T-helper 2 cell treated with Interferon-gamma antibody and Interleukin-4, amounts not matched to agents 100 ng/mL and 5 ng/mL, for 36 hours (primary cell): ENCODE results near the gene CUTA. TPM values are rescaled to one million over a fixed set of nuclear protein-coding genes. Genes with fewer than 3 reads are reported as not detected.
"Not testable (repeated sequence)": the region's sequence is repeated elsewhere in the genome, so short reads cannot be mapped to it uniquely, and the experiment has no call there.

ENCODE experiments used
- intact Hi-C: fragments of 100-400 bp; cut with micrococcal nuclease; formaldehyde crosslinking; loops from one replicate; pipeline ENCODE4 v1.15.1; 2023
- total RNA-seq: library from RNA; stranded (reverse); gene quantifications from 2 replicates; pipeline ENCODE4 v1.2.3, GENCODE V29; 2022

Gene CUTA
- total RNA-seq, 1 donor from 2014 or later = 153 TPM

GRCh38 chr6:33410711-33411631, 6.9 kb downstream of the CUTA start, which contains the start of gene PHF1:
TSS of gene PHF1 (plus strand) at chr6:33411014. CDS start at chr6:33412264, 1,250 bp downstream.
- intact Hi-C loops = loop anchor here (1.0 to 5.0 kb wide), 9 partner anchors 7 to 439 kb away; partner anchors contain the start of genes CUTA, KIFC1, RING1 and RPS18

- intact Hi-C loops = loop anchor here (1.0 to 5.0 kb wide), 9 partner anchors 8 to 438 kb away; partner anchors contain the start of genes CUTA, KIFC1, RING1 and RPS18
These were observed 7.7 kb downstream of the CUTA start for GRCh38 chr6:33410050-33410710.

- intact Hi-C loops = no loop called here
These were observed 10.7 kb downstream of the CUTA start for GRCh38 chr6:33407132-33407718.

- intact Hi-C loops = no loop called here
These were observed 11.8 kb downstream of the CUTA start for GRCh38 chr6:33406126-33406525.

- intact Hi-C loops = no loop called here
These were observed 12.4 kb downstream of the CUTA start for GRCh38 chr6:33405386-33405940.

- intact Hi-C loops = no loop called here
These were observed 13.0 kb downstream of the CUTA start for GRCh38 chr6:33404884-33405283.

- intact Hi-C loops = not testable (repeated sequence)
These were observed 18.0 kb downstream of the CUTA start for GRCh38 chr6:33399881-33400280.

GRCh38 chr6:33398601-33399000, 19.3 kb downstream of the CUTA start:
- intact Hi-C loops = not testable (repeated sequence)

GRCh38 chr6:33397541-33397940, 20.4 kb downstream of the CUTA start:
- intact Hi-C loops = no loop called here

GRCh38 chr6:33392979-33393378, 24.9 kb downstream of the CUTA start:
- intact Hi-C loops = no loop called here

GRCh38 chr6:33392595-33392948, 25.3 kb downstream of the CUTA start:
- intact Hi-C loops = no loop called here

GRCh38 chr6:33391922-33392594, 25.8 kb downstream of the CUTA start:
- intact Hi-C loops = loop anchor here (1.0 to 2.0 kb wide), 11 partner anchors 18 to 189 kb away; partner anchors contain the start of genes B3GALT4, BAK1, PFDN6 and WDR46

- intact Hi-C loops = loop anchor here (1.0 to 2.0 kb wide), 11 partner anchors 19 to 189 kb away; partner anchors contain the start of genes B3GALT4, BAK1, PFDN6 and WDR46
These were observed 26.5 kb downstream of the CUTA start, which contains the start of gene KIFC1 for GRCh38 chr6:33391278-33391921. TSS of gene KIFC1 (plus strand) at chr6:33391823. CDS start at chr6:33391986, 163 bp downstream.

GRCh38 chr6:33390767-33391277, 27.1 kb downstream of the CUTA start:
- intact Hi-C loops = loop anchor here (1.0 to 2.0 kb wide), 11 partner anchors 19 to 190 kb away; partner anchors contain the start of genes B3GALT4, BAK1, PFDN6 and WDR46

- intact Hi-C loops = loop anchor here (2.0 kb wide), 1 partner anchor 191 kb away; the partner anchor contains the start of gene BAK1
These were observed 27.7 kb downstream of the CUTA start for GRCh38 chr6:33390173-33390572.

GRCh38 chr6:33384581-33385020, 33.3 kb downstream of the CUTA start:
- intact Hi-C loops = no loop called here

GRCh38 chr6:33383427-33384185, 34.3 kb downstream of the CUTA start:
- intact Hi-C loops = no loop called here

GRCh38 chr6:33380272-33380981, 37.5 kb downstream of the CUTA start:
- intact Hi-C loops = no loop called here
